Anterior cingulate cortex (tissue), 58 donors: ENCODE measurements around the gene CEBPZ.
"Not testable (repeated sequence)": the region's sequence is repeated elsewhere in the genome, so short reads cannot be mapped to it uniquely, and the experiment has no call there.

ENCODE experiments used
- DNase-seq, 58 donors: peaks; one replicate each; lab custom pipeline; 2025; lab: John Stamatoyannopoulos, UW

Gene CEBPZ

DNA sequence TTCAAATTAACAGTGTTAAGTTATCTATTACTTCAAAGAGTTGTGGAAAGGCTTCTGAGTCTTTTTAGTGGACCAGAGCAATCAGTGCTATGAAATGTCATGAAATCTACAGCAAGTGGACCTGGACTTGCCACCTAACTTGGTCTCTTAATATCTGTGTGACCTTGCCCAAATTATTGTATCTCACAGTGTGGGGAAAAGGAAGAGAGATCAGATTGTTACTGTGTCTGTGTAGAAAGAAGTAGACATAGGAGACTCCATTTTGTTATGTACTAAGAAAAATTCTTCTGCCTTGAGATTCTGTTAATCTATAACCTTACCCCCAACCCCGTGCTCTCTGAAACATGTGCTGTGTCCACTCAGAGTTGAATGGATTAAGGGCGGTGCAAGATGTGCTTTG is 6.3 kb downstream of the CEBPZ start:
- DNase-seq = not testable (repeated sequence)

DNA sequence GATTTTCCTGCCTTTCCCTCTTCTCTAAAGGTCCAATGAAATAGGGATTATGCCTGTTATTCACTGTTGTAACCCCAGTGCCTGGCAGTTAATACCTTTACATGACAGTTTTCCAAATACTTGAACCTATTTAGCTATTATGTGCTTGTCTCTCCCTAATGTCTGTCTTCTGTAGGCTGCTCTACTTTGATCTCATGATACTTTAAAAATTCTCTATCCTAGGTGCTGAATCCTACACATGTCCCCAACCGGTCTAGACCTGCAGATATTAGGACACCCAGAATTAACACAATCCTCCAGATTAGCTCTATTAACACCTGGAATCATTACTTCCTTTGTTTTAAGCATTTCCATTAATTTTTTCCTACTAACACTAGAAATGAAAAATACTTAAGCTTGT is 7.3 kb downstream of the CEBPZ start:
- DNase-seq = no peak

- DNase-seq = no peak
Observed at GRCh38 chr2:37223131-37223530, 8.3 kb downstream of the CEBPZ start.

- no peak for DNase-seq
Observed at GRCh38 chr2:37219046-37219445, 12.3 kb downstream of the CEBPZ start.

GRCh38 chr2:37215250-37215649 is 16.1 kb downstream of the CEBPZ start:
- DNase-seq = no peak

- no peak for DNase-seq
Observed at GRCh38 chr2:37211939-37212338, 19.5 kb downstream of the CEBPZ start.

GRCh38 chr2:37211212-37211611 is 20.2 kb downstream of the CEBPZ start:
- no peak for DNase-seq

DNA sequence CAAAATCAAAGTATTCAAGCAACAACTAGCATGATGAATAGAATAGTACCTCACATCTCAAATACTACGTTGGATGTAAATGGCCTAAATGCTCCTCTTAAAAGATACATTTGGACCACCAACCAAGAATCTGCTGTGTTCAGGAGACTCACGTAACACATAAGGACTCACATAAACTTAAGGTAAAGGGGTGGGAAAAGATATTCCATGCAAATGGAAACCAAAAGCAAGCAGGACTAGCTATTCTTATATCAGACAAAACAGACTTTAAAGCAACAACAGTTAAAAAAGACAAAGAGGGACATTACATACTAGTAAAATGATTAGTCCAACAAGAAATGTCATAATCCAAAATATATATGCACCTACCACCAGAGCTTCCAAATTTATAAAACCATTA is 24.6 kb downstream of the CEBPZ start:
- not testable (repeated sequence) for DNase-seq

DNA sequence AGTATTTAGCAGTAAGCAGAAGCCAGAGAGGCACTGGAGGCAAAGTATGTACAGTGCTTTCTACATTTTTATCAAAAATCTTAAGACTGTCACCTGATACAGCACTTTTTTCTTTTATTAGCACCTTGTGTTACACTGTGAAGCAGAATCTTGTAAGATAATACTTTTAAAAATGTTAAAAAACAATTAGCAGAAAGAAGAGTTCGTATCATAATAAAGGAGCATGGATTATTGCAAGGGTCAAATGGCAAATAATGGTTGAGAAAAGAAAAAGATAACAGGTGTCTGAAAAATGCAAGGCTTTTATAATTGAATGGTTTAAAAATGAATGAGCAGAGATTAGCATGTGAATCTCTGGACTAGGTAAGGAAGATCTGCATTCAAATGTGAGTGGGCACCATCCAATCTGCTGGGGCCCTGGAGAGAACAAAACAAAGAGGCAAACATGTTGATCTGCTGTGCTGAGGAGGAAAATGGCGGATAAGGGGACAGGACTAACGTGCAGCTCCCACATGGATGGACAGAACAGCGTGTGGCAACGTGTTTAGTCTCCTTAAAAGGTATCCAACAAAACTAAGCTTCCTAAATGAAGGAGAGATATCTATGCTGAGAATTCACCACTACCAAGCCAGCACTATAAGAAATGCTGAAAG is 25.6 kb downstream of the CEBPZ start:
- no peak for DNase-seq

DNA sequence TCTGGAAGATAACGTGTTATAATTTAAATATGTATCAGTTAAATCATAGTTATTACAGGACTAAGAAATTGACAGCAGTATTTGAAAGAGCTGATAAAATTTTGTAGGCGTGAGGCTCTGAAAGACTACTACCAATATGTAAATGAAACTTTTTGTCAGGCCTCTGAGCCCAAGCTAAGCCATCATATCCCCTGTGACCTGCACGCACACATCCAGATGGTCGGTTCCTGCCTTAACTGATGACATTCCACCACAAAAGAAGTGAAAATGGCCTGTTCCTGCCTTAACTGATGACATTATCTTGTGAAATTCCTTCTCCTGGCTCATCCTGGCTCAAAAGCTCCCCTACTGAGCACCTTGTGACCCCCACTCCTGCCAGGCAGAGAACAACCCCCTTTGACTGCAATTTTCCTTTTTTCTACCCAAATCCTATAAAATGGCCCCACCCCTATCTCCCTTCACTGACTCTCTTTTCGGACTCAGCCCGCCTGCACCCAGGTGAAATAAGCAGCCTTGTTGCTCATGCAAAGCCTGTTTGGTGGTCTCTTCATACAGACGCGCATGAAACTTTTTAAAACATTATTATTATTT is 26.2 kb downstream of the CEBPZ start:
- not testable (repeated sequence) for DNase-seq

DNA sequence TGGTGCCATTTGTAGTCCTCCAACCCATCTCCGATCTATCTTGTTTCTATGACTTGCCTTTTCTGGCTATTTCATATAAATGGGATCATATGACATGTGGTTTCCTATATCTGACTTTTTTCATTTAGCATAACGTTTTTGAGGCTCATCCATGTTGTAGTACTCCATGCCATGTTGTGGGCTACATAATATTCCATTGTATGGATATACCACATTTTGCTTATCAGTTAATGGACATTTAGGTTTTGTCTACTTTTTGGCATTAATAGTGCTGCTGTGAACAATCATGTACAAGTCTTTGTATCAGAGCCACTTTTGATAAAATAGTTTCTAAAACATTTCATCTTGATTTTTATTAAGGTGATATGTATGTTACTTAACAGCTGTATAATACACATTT is 27.7 kb downstream of the CEBPZ start:
- no peak for DNase-seq

DNA sequence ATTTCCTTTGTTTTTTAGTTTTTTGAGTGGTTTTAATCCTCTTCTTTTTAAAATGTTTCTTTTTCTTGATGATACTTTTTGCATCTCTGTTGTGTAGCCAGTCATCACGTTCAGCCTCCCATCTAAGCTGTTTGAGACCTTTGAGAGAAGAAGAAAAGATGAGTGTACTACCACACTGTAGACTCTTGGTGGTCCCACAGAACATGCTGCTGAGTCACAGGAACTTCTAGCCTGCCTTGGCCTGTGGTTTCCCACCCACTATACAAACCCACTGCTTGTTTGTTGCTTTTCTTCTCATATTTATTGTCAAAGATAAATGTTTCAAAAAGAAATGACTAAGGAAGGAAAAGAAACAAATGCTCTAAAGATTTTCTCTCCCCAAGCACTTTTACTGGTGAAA is 29.6 kb downstream of the CEBPZ start:
- no peak for DNase-seq

- no peak for DNase-seq
Observed at GRCh38 chr2:37201208-37201607, 30.2 kb downstream of the CEBPZ start.

GRCh38 chr2:37198681-37199065 is 32.7 kb downstream of the CEBPZ start:
- no peak for DNase-seq

DNA sequence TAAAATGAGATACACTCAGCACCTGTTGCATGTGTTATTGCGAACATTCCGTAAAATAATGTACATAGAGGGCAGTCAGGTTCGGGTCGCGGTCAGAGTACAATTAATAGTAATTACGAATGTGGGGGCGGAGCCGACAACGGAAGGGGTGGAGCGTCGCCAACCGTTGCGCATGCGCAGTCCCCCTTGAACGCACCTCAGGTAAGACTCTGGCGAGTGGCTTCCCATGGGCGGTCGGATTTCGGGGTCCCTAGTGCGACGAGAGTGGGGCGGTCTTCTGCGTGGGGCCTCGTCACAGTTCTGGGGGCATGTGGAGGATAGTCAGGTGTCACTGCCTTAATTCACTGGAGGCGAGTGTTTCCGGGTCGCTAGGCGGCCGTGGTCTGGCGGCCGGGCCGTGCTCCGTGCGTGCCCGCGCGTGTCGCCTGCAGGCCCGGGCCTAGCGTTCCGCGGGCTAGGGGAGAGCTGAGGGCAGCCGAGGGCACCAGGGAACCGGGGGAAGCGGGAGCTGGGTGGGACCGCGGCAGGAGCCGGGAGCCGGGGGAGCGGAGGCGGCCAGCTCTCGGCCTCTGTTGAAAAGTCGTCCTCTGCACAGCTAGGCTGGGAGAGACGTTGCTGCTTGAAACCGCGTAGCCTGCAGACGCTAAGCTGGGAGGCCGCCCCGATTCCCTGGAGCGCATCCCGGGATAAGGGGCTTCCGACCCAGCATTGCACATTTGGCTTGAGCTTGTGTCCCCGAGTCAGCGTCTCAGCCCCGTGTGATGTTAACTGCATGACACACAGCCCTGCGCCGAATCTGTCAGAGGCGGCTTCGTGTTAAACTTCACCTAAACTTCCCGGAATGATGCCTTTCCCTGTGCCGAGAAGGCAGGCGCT is 34.8 kb downstream of the CEBPZ start, which contains the start of gene CEBPZOS:
TSS of gene CEBPZOS (plus strand) at position 177 of the 876 bp plus-strand sequence. CDS start 3,209 bp downstream, outside the sequence.
- peak in 57 of 58 donors; percentile 19 to 92 (median 73) for DNase-seq

DNA sequence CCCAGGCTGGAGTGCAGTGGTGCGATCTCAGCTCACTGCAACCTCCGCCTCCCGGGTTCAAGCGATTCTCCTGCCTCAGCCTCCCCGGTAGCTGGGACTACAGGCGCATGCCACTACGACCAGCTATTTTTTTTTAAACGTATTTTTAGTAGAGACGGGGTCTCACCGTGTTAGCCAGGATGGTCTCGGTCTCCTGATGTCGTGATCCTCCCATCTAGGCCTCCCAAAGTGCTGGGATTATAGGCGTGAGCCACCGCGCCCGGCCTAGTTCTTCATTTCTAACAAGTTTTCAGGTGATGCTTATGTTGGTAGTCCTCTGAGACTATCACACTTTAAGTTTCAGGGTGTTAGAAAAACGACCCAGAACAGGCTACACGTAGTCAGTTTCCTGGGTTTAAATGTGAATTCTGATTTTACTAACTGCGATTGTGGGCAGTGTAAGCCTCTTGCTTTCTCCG is 35.5 kb downstream of the CEBPZ start:
- DNase-seq = not testable (repeated sequence)

GRCh38 chr2:37192551-37192950 is 38.8 kb downstream of the CEBPZ start:
- no peak for DNase-seq

DNA sequence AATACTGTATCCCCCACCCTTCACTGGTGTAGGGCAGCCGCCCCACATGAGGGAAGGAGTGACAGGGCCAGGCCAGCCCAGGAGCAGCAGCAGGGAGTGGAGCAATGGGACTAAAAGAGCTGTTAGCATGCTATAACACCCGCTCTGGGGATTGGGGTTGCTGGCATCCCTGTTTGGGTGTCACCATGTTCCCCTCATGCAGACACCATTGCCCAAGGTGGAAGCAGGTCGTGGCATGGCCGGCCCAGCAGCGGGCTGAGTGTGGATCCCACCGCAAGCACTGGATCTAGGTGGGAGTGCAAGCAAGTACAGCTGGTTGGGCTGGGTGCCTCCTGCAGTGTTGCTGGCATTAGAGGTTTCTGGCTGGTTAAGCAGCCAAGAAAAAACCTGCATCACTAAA is 39.6 kb downstream of the CEBPZ start:
- no peak for DNase-seq

DNA sequence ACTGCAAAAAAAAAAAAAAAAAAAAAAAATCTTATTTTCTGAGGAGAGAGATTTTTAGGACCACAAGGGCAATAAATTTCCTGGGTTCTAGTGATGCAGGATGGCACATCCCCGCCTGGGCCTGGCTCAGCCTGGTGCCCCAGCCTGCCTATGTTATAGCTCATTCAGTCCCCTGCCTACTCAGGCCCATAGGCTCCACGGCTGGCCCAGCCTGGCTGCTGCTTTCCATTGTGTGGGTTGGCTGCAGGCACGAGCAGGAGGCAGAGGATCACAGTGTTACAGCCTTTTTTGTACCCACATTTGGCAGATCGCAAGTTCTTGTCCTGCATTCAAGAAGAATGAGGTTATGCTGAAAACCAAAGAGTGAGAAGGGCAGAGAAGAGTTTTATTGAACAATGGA is 40.1 kb downstream of the CEBPZ start:
- DNase-seq = no peak

GRCh38 chr2:37190290-37190689 is 41.1 kb downstream of the CEBPZ start:
- no peak for DNase-seq

DNA sequence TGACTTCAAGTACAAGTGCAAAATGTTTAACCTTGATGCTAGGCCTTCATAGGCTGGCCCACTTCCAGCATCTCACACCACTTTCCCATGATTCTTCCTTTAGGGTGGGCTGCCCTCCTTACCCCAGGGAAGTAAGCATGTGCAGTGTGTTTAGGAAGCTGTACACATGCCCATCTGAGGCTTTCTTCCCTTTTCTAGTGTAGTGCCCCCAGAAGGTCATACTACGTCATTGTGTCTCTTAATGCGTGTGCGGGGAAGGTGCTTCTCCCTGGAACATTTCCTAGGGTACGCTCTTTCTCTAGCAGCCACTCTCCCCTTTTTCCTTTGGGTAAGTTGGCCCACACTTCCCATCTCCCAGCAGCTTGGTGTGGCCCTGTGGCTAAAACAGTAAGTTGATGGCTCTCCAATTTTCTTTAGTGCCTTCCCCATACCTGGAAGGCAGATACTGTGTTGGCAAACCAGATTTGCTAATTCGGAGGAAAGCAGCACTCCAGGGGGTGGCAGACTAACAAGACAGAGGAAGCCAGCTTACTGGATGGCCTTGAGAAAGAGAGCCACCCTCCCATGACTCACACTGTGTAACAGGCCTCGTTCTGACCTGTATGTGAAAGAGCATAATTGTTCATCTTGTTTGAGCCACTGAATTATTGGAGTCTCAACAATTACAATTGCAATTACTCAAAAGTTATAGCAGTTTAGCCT is 41.8 kb downstream of the CEBPZ start:
- peak in 5 of 58 donors; percentile 4 to 19 (median 6) for DNase-seq
